HG03469 (cell line): Measurements from ENCODE around the gene LIPK.
"Not testable (repeated sequence)": the region's sequence is repeated elsewhere in the genome, so short reads cannot be mapped to it uniquely, and the experiment has no call there.

Experiments used
- ATAC-seq: cut with Tn5 transposase; IDR thresholded peaks from one replicate; pipeline ENCODE4 v1.9.1; 2021; ENCODE audit warnings: mild to moderate bottlenecking, moderate library complexity, moderate number of reproducible peaks; ENCODE audit not compliant: unreplicated experiment

LIPK gene

GRCh38 chr10:88705958-88706357 is at the start of gene LIPK:
Gene LIPK (plus strand): TSS chr10:88706249. CDS start chr10:88724544, 18,295 bp downstream.
- ATAC-seq = no peak

GRCh38 chr10:88657901-88658300 is 48.1 kb upstream of the LIPK start:
- ATAC-seq = no peak

- ATAC-seq = no peak
Observed at GRCh38 chr10:88659725-88660597, 46.1 kb upstream of the LIPK start.

- no peak for ATAC-seq
Observed at GRCh38 chr10:88660598-88660884, 45.5 kb upstream of the LIPK start.

- no peak for ATAC-seq
Observed at GRCh38 chr10:88661018-88661417, 45.0 kb upstream of the LIPK start.

GRCh38 chr10:88661577-88661976 is 44.5 kb upstream of the LIPK start:
- no peak for ATAC-seq

- ATAC-seq = not testable (repeated sequence)
Observed at GRCh38 chr10:88663153-88663552, 42.9 kb upstream of the LIPK start.

- ATAC-seq = no peak
Observed at GRCh38 chr10:88664142-88664541, 41.9 kb upstream of the LIPK start, which contains the start of gene LIPF. Gene LIPF (plus strand): TSS chr10:88664442. CDS start chr10:88667298, 2,856 bp downstream.

GRCh38 chr10:88668465-88668864 is 37.6 kb upstream of the LIPK start:
- no peak for ATAC-seq

GRCh38 chr10:88670497-88670896 is 35.6 kb upstream of the LIPK start:
- ATAC-seq = no peak

- ATAC-seq = no peak
Observed at GRCh38 chr10:88672041-88672440, 34.0 kb upstream of the LIPK start.

- ATAC-seq = no peak
Observed at GRCh38 chr10:88676283-88677060, 29.6 kb upstream of the LIPK start.

GRCh38 chr10:88680958-88681357 is 25.1 kb upstream of the LIPK start:
- no peak for ATAC-seq

- ATAC-seq = no peak
Observed at GRCh38 chr10:88682491-88682890, 23.6 kb upstream of the LIPK start.

GRCh38 chr10:88687853-88688467 is 18.1 kb upstream of the LIPK start:
- ATAC-seq = no peak

- ATAC-seq = no peak
Observed at GRCh38 chr10:88689366-88689765, 16.7 kb upstream of the LIPK start.

- no peak for ATAC-seq
Observed at GRCh38 chr10:88693392-88694020, 12.5 kb upstream of the LIPK start.

- ATAC-seq = no peak
Observed at GRCh38 chr10:88702848-88703597, 3.0 kb upstream of the LIPK start.

GRCh38 chr10:88707429-88708155 is 1.5 kb downstream of the LIPK start:
- no peak for ATAC-seq

GRCh38 chr10:88709361-88709760 is 3.3 kb downstream of the LIPK start:
- ATAC-seq = not testable (repeated sequence)
